SK-N-MC (cell line): ENCODE results near the gene PLEKHA7.

ENCODE experiments used
- DNase-seq: peaks from one replicate; pipeline ENCODE4 v3.0.0-alpha.2; 2011; ENCODE audit warnings: low read depth, low spot score
- H3K27ac ChIP-seq: fragments of 200-600 bp; sonication (generic); 2 replicates; pipeline ENCODE4 v1.5.1; 2016; ENCODE audit warnings: mixed run types
- H3K36me3 ChIP-seq: fragments of 200-600 bp; sonication (generic); 2 replicates; pipeline ENCODE4 v1.6.1; 2017; ENCODE audit warnings: antibody characterized with exemption, low read length, mixed read lengths; ENCODE audit not compliant: insufficient read depth
- H3K4me3 ChIP-seq: fragments of 200-600 bp; sonication (generic); 2 replicates; pipeline ENCODE4 v1.5.1; 2016
- H3K9ac ChIP-seq: fragments of 200-600 bp; sonication (generic); 2 replicates; pipeline ENCODE4 v1.8.0; 2017; ENCODE audit warnings: mixed run types, mixed read lengths; ENCODE audit not compliant: insufficient read length
- H3K9me3 ChIP-seq: fragments of 200-600 bp; sonication (generic); 2 replicates; pipeline ENCODE4 v1.6.1; 2017; ENCODE audit warnings: low read depth, mild to moderate bottlenecking, antibody characterized with exemption, low read length, moderate library complexity, mixed read lengths
- EZH2 ChIP-seq: fragments of 200-600 bp; sonication (generic); IDR thresholded peaks from one replicate; pipeline ENCODE4 v1.6.1; 2017; ENCODE audit warnings: antibody characterized with exemption
- FOXP2 ChIP-seq: optimal IDR thresholded peaks from 2 replicates; pipeline ENCODE3; 2011; ENCODE audit warnings: mild to moderate bottlenecking, moderate library complexity; ENCODE audit not compliant: insufficient read depth; ENCODE audit errors: extremely low read length, control extremely low read depth
- POLR2AphosphoS5 ChIP-seq: IDR thresholded peaks from 2 replicates; pipeline ENCODE4 v1.6.1; 2012; ENCODE audit warnings: mild to moderate bottlenecking, low read depth, low read length, borderline replicate concordance

The PLEKHA7 gene

GRCh38 chr11:16809886-16810668 is 204.1 kb downstream of the PLEKHA7 start:
- no peak overlapping the region for H3K4me3 ChIP-seq
- DNase-seq: no peak
- peaks cover 7% of the 10 kb centered on the region; the same call in 1 of the 2 replicates for H3K36me3 ChIP-seq
- TF ChIP-seq POLR2AphosphoS5 (no peak), FOXP2 (no peak)
- H3K9me3 ChIP-seq: no peaks in the 10 kb centered on the region
- H3K27ac ChIP-seq: no peak overlapping the region
- no peak overlapping the region for H3K9ac ChIP-seq

- Histone ChIP-seq H3K9ac (no peak overlapping the region), H3K9me3 (no peaks in the 10 kb centered on the region), H3K4me3 (no peak overlapping the region), H3K36me3 (no peaks in the 10 kb centered on the region; the same call in 1 of the 2 replicates), H3K27ac (no peak overlapping the region)
- DNase-seq: no peak
- TF ChIP-seq FOXP2 (no peak), POLR2AphosphoS5 (no peak), EZH2 (no peak)
Measured at GRCh38 chr11:16807306-16807705, 206.9 kb downstream of the PLEKHA7 start.

DNA sequence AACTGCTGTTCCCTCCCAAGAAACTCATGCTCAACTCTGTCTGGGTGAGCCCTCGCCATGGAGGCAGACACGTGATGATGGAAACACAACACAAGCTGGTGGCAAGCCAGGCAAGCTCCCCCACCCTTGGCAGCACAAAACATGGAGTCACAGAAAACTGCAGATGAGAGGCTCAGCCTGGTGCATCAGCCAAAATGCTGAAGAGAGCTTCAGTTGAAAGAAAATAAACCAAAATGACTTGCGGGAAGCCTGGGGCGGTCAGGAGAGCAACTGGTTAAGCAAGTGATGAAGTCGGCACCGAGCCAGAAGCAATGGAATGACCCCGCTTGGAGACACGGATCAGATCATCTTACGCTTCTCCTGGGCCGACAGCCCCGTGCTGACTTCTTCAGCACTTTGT is 207.4 kb downstream of the PLEKHA7 start:
- Histone ChIP-seq H3K27ac (no peak overlapping the region), H3K9ac (no peak overlapping the region), H3K9me3 (no peaks in the 10 kb centered on the region), H3K36me3 (no peaks in the 10 kb centered on the region; the same call in 1 of the 2 replicates), H3K4me3 (no peak overlapping the region)
- DNase-seq: no peak
- no peak for TF ChIP-seq EZH2
- TF ChIP-seq POLR2AphosphoS5: no peak
- no peak for TF ChIP-seq FOXP2

- TF ChIP-seq FOXP2 (no peak), POLR2AphosphoS5 (no peak)
- Histone ChIP-seq H3K4me3 (no peak overlapping the region), H3K9me3 (no peaks in the 10 kb centered on the region), H3K9ac (no peak overlapping the region), H3K27ac (no peak overlapping the region), H3K36me3 (no peaks in the 10 kb centered on the region; the same call in 1 of the 2 replicates)
- DNase-seq: no peak
Measured at GRCh38 chr11:16805938-16806337, 208.3 kb downstream of the PLEKHA7 start.

DNA sequence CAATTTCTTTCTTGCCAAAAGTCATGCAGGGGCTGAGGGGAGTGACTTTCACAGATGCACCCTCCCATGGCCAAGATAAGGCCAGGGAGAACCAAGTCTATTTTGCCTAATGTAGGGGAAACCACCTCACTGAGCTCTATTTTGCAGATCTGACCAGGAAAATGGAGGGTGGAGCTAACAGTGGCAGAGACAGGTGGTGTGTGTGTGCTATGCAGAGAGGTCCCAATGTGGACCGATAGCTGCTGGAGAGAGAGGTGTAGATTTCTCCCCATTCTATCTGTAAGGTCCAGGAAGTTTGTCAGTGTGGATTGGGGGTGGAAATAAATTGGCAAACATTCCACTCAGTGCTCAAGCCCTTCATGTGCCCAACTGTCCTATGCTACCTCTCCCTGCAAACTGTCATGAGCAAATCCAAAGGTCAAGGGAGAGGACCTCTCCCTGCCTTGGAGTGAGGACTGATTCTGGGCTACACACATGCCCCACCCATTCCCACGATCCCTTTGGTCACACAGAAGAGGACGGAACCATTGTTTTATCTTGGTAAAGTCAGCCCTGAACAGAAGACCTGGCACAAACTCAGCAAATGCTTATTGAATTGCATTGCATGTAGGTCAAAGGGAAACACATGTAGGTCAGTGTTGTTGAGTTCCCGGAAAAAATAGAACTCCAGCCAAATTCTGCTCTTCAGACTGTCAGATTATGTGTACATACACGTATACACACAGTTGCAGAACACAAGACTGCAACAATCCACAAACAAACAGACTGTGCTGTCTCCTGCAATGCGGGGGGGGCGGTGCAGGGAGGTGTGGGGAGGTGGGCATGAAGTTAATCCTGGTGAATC is 209.9 kb downstream of the PLEKHA7 start:
- no peaks in the 10 kb centered on the region for H3K9me3 ChIP-seq
- no peak overlapping the region for H3K4me3 ChIP-seq
- H3K36me3 ChIP-seq: no peaks in the 10 kb centered on the region; the same call in 1 of the 2 replicates
- no peak for DNase-seq
- no peak overlapping the region for H3K9ac ChIP-seq
- no peak overlapping the region for H3K27ac ChIP-seq
- TF ChIP-seq POLR2AphosphoS5: no peak
- TF ChIP-seq FOXP2: no peak
- TF ChIP-seq EZH2: no peak

DNA sequence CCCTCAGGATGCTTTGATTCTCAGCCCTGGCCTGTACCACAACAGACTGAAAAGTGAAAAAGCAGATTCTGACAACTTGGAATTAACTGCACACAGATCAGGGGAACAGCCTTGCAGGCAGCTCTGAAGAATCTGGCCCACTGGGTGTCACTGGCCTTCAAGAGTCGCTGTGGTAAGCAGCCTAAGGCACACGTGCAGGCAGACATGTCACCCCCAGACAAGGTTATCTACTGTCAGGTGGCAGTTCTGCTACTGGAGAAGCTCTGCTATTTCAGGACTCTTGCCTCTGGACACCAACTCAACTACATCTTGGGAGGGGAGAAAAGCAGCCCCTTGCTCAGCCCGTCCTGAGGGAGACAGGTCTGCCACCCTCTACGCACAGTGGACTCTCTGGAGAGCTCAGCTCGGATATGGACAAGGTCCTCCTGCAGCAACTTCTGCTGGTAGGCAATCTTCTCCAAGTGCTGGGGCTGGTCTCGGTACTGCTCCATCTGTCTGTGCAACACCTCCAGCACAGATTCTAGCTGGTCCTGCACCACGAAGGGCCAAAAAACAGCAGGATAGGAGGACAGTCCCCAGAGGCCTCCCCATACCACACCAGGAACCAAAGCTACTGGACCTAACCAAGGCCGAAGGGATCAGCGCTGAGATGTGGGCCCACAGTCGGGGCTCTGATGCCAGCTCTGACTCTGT is 212.8 kb downstream of the PLEKHA7 start:
- TF ChIP-seq EZH2: no peak
- TF ChIP-seq POLR2AphosphoS5: no peak
- no peak for TF ChIP-seq FOXP2
- no peak overlapping the region for H3K4me3 ChIP-seq
- no peak overlapping the region for H3K9ac ChIP-seq
- no peak overlapping the region for H3K27ac ChIP-seq
- H3K36me3 ChIP-seq: no peaks in the 10 kb centered on the region; the same call in 1 of the 2 replicates
- DNase-seq: no peak
- H3K9me3 ChIP-seq: no peaks in the 10 kb centered on the region

DNA sequence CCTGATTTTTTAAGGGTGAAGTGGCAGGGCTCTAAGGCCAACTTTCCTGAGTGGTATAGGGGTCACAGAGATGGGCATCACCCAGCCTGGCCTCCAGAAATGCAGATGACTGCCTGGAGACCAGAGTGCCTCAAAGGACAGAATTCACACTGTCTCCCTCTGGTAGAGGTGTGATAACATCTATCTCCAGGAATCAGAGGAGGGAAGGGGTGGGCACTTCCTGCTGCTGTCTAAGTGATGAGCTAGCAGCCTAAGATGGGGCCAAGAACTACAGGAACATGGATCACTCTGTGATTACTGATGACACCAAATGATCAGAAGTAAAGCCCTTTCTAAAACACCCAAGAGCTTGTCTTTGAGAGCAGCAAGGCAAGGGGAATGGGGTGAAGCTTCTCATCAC is 213.8 kb downstream of the PLEKHA7 start:
- Histone ChIP-seq H3K36me3 (no peaks in the 10 kb centered on the region; the same call in 1 of the 2 replicates), H3K9ac (no peak overlapping the region), H3K27ac (no peak overlapping the region), H3K4me3 (no peak overlapping the region), H3K9me3 (no peaks in the 10 kb centered on the region)
- no peak for TF ChIP-seq FOXP2
- TF ChIP-seq EZH2: no peak
- no peak for TF ChIP-seq POLR2AphosphoS5
- no peak for DNase-seq

GRCh38 chr11:16799890-16800289 is 214.3 kb downstream of the PLEKHA7 start:
- H3K9me3 ChIP-seq: no peaks in the 10 kb centered on the region
- TF ChIP-seq EZH2 (no peak), POLR2AphosphoS5 (no peak), FOXP2 (no peak)
- no peak overlapping the region for H3K9ac ChIP-seq
- H3K4me3 ChIP-seq: no peak overlapping the region
- no peak overlapping the region for H3K27ac ChIP-seq
- peak; percentile 42 for DNase-seq
- H3K36me3 ChIP-seq: no peaks in the 10 kb centered on the region; the same call in 1 of the 2 replicates
